ENCODE results near the gene DEGS2.

Gene DEGS2

GRCh38 chr14:100132903-100133510, 26.4 kb downstream of the DEGS2 start:
- no peak for ATAC-seq (ENCODE audit: low read depth)

GRCh38 chr14:100132161-100132902, 27.1 kb downstream of the DEGS2 start:
- Histone ChIP-seq H3K36me3 (ENCODE audit: low read depth) (peaks cover 3% of the 10 kb centered on the region; the same call in 1 of the 2 replicates), H3K27me3 (ENCODE audit: insufficient read depth, poor library complexity, severe bottlenecking) (no peaks in the 10 kb centered on the region), H3K9me3 (ENCODE audit: severe bottlenecking) (no peaks in the 10 kb centered on the region), H3K4me1 (ENCODE audit: insufficient read depth, poor library complexity, severe bottlenecking) (no peaks in the 10 kb centered on the region), H3K4me3 (ENCODE audit: severe bottlenecking) (no peak overlapping the region), H3K27ac (ENCODE audit: poor library complexity, severe bottlenecking) (no peak overlapping the region)
- DNase-seq (ENCODE audit: low spot score), result no peak
- no peak for TF ChIP-seq CTCF (IDR thresholded peaks at IDR 0.05; ENCODE audit: poor library complexity, severe bottlenecking)
- no peak for ATAC-seq (ENCODE audit: low read depth)

More at GRCh38 chr14:100132903-100133510, 26.4 kb downstream of the DEGS2 start:
- no peak for TF ChIP-seq CTCF (IDR thresholded peaks at IDR 0.05; ENCODE audit: poor library complexity, severe bottlenecking)
- no peak for DNase-seq (ENCODE audit: low spot score)
- Histone ChIP-seq H3K4me3 (ENCODE audit: severe bottlenecking) (no peak overlapping the region), H3K27me3 (ENCODE audit: insufficient read depth, poor library complexity, severe bottlenecking) (no peaks in the 10 kb centered on the region), H3K9me3 (ENCODE audit: severe bottlenecking) (no peaks in the 10 kb centered on the region), H3K4me1 (ENCODE audit: insufficient read depth, poor library complexity, severe bottlenecking) (no peaks in the 10 kb centered on the region), H3K27ac (ENCODE audit: poor library complexity, severe bottlenecking) (no peak overlapping the region), H3K36me3 (ENCODE audit: low read depth) (peaks cover 3% of the 10 kb centered on the region; the same call in 1 of the 2 replicates)

GRCh38 chr14:100131181-100131580, 28.3 kb downstream of the DEGS2 start:
- Histone ChIP-seq H3K36me3 (ENCODE audit: low read depth) (peaks cover 3% of the 10 kb centered on the region; the same call in 1 of the 2 replicates), H3K27ac (ENCODE audit: poor library complexity, severe bottlenecking) (no peak overlapping the region), H3K27me3 (ENCODE audit: insufficient read depth, poor library complexity, severe bottlenecking) (no peaks in the 10 kb centered on the region), H3K9me3 (ENCODE audit: severe bottlenecking) (no peaks in the 10 kb centered on the region), H3K4me3 (ENCODE audit: severe bottlenecking) (no peak overlapping the region), H3K4me1 (ENCODE audit: insufficient read depth, poor library complexity, severe bottlenecking) (no peaks in the 10 kb centered on the region)
- DNase-seq (ENCODE audit: low spot score) (no peak), ATAC-seq (ENCODE audit: low read depth) (no peak)
- TF ChIP-seq CTCF (IDR thresholded peaks at IDR 0.05; ENCODE audit: poor library complexity, severe bottlenecking), result no peak

GRCh38 chr14:100130521-100130920, 28.9 kb downstream of the DEGS2 start:
- Histone ChIP-seq H3K27me3 (ENCODE audit: insufficient read depth, poor library complexity, severe bottlenecking) (no peaks in the 10 kb centered on the region), H3K4me3 (ENCODE audit: severe bottlenecking) (no peak overlapping the region), H3K4me1 (ENCODE audit: insufficient read depth, poor library complexity, severe bottlenecking) (no peaks in the 10 kb centered on the region), H3K27ac (ENCODE audit: poor library complexity, severe bottlenecking) (no peak overlapping the region), H3K36me3 (ENCODE audit: low read depth) (peaks cover 3% of the 10 kb centered on the region; the same call in 1 of the 2 replicates), H3K9me3 (ENCODE audit: severe bottlenecking) (no peaks in the 10 kb centered on the region)
- DNase-seq (ENCODE audit: low spot score) (no peak), ATAC-seq (ENCODE audit: low read depth) (no peak)
- TF ChIP-seq CTCF (IDR thresholded peaks at IDR 0.05; ENCODE audit: poor library complexity, severe bottlenecking), result no peak

- TF ChIP-seq CTCF (IDR thresholded peaks at IDR 0.05; ENCODE audit: poor library complexity, severe bottlenecking), result no peak
- Histone ChIP-seq H3K4me3 (ENCODE audit: severe bottlenecking) (no peak overlapping the region), H3K9me3 (ENCODE audit: severe bottlenecking) (no peaks in the 10 kb centered on the region), H3K36me3 (ENCODE audit: low read depth) (peaks cover 3% of the 10 kb centered on the region; the same call in 1 of the 2 replicates), H3K27me3 (ENCODE audit: insufficient read depth, poor library complexity, severe bottlenecking) (no peaks in the 10 kb centered on the region), H3K4me1 (ENCODE audit: insufficient read depth, poor library complexity, severe bottlenecking) (no peaks in the 10 kb centered on the region), H3K27ac (ENCODE audit: poor library complexity, severe bottlenecking) (no peak overlapping the region)
- DNase-seq (ENCODE audit: low spot score) (no peak), ATAC-seq (ENCODE audit: low read depth) (no peak)
These were observed 30.3 kb downstream of the DEGS2 start for GRCh38 chr14:100129161-100129589.

All from RWPE2 (cell line).